ENCODE results near the gene FAM241A. TPM values are rescaled to one million over a fixed set of nuclear protein-coding genes. Genes with fewer than 3 reads are reported as not detected.

Gene FAM241A
- total and polyA plus RNA-seq, 2 of the 13 experiments (the other 11 are each of a cell fraction or from before 2014, with no cell fraction given) = 0.61 to 0.69 TPM

DNA sequence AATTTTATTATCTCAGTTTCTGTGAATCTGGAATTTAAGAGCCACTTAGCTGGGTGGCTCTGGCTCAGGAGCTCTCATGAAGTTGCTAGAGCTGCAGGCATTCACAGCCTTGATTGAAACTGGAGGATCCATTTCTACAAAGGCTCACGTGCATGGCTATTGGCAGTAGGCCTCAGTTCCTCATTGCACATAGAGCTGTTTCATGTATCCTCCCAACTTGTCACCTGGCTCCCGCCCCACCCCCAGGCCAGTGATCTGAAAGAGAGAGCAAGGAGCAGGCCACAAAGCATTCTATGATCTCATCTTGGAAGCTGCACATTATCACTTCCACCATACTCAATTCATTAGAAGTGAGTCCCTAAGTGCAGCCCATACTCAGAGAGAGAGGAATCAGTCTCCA is 67.8 kb downstream of the FAM241A start:
- in situ Hi-C loops (cut with HindIII; ENCODE audit: extremely low pct_ligation_motif_present, low pct_unique_long_range_greater_than_20kb) = no loop called here
- BruUV-seq (replicated peaks) = no TSS peak
- DNase-seq (ENCODE audit: low spot score) = peak; percentile 30
- Histone ChIP-seq H3K9ac (ENCODE audit: insufficient read depth, low read depth, low read length) (no peak overlapping the region), H3K4me3 (replicated peaks in 1 of 3; ENCODE audit: insufficient read depth in 1 of 3, low read depth in 2 of 3, low read length in 3 of 3) (no peak overlapping the region), H3K9me3 (ENCODE audit: low read length) (peaks cover 11% of the 10 kb centered on the region; the same call in 1 of the 2 replicates), H4K20me1 (ENCODE audit: insufficient read depth, low read length) (no peaks in the 10 kb centered on the region), H3K4me1 (ENCODE audit: insufficient read depth, low read length) (peaks cover 41% of the 10 kb centered on the region), H2AFZ (ENCODE audit: low read length) (peak overlapping the region; percentile 4), H3K79me2 (ENCODE audit: insufficient read depth, low read length) (no peaks in the 10 kb centered on the region), H3K27ac (ENCODE audit: extremely low read length, insufficient read depth, low read length) (no peak overlapping the region), H3K4me2 (ENCODE audit: low read depth, low read length) (no peak overlapping the region), H3K27me3 (ENCODE audit: control insufficient read depth in 1 of 2, insufficient read depth in 2 of 2, low read length in 2 of 2) (no peaks in the 10 kb centered on the region), H3K36me3 (replicated peaks in 1 of 2; ENCODE audit: control insufficient read depth in 1 of 2, insufficient read depth in 2 of 2, low read length in 2 of 2) (no peaks in the 10 kb centered on the region)
- peak; percentile 38; the same call in 1 of the 2 replicates for TF ChIP-seq ZFY (CRISPR knock-in tag; IDR thresholded peaks at IDR 0.05)
- no peak for TF ChIP-seq PHF20 (CRISPR knock-in tag; IDR thresholded peaks at IDR 0.05)
- TF ChIP-seq, protein P1, sequence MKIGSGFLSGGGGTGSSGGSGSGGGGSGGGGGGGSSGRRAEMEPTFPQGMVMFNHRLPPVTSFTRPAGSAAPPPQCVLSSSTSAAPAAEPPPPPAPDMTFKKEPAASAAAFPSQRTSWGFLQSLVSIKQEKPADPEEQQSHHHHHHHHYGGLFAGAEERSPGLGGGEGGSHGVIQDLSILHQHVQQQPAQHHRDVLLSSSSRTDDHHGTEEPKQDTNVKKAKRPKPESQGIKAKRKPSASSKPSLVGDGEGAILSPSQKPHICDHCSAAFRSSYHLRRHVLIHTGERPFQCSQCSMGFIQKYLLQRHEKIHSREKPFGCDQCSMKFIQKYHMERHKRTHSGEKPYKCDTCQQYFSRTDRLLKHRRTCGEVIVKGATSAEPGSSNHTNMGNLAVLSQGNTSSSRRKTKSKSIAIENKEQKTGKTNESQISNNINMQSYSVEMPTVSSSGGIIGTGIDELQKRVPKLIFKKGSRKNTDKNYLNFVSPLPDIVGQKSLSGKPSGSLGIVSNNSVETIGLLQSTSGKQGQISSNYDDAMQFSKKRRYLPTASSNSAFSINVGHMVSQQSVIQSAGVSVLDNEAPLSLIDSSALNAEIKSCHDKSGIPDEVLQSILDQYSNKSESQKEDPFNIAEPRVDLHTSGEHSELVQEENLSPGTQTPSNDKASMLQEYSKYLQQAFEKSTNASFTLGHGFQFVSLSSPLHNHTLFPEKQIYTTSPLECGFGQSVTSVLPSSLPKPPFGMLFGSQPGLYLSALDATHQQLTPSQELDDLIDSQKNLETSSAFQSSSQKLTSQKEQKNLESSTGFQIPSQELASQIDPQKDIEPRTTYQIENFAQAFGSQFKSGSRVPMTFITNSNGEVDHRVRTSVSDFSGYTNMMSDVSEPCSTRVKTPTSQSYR (CRISPR knock-in tag; IDR thresholded peaks at IDR 0.05; ENCODE audit: borderline replicate concordance) = peak; percentile 27; the same call in 1 of the 2 replicates
- TF ChIP-seq CHD2 (IDR thresholded peaks at IDR 0.05; ENCODE audit: low read depth, low read length) = no peak
- TF ChIP-seq FOXK2 (IDR thresholded peaks at IDR 0.05) = no peak
- TF ChIP-seq BHLHE40 (IDR thresholded peaks at IDR 0.05; ENCODE audit: low read length) = 0 out of 2 replicates have a peak, but pooled peaks have one; percentile 31
- 67% methylated on average over 2 of the region's 2 CpGs for WGBS (ENCODE audit: low lambda C conversion rate)
- FAIRE-seq = no peak
- POLR2A ChIA-PET = interaction anchor here (1.0 to 3.4 kb wide), 2 partner anchors 9 to 19 kb away, joined by 3 to 14 read pairs; partner anchors contain the start of gene AP1AR
- CTCF ChIA-PET (ENCODE audit: low intra/inter-chr PET ratio, low total read pairs) = no interaction called here
- no peak for ATAC-seq
- intact Hi-C loops (cut with micrococcal nuclease; ENCODE audit: unreplicated experiment) = loop anchor here (10.0 kb wide), 1 partner anchor 52 kb away; no protein-coding TSS in a partner anchor

All from HepG2 (cell line).